ENCODE results near the gene TRIM48. TPM values are rescaled to one million over a fixed set of nuclear protein-coding genes. Genes with fewer than 3 reads are reported as not detected.
"Not testable (repeated sequence)": the region's sequence is repeated elsewhere in the genome, so short reads cannot be mapped to it uniquely, and the experiment has no call there.

Gene TRIM48, protein sequence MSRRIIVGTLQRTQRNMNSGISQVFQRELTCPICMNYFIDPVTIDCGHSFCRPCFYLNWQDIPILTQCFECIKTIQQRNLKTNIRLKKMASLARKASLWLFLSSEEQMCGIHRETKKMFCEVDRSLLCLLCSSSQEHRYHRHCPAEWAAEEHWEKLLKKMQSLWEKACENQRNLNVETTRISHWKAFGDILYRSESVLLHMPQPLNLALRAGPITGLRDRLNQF
- not detected for total RNA-seq
- 0 reads per million in 2 donors for total RNA-seq

DNA sequence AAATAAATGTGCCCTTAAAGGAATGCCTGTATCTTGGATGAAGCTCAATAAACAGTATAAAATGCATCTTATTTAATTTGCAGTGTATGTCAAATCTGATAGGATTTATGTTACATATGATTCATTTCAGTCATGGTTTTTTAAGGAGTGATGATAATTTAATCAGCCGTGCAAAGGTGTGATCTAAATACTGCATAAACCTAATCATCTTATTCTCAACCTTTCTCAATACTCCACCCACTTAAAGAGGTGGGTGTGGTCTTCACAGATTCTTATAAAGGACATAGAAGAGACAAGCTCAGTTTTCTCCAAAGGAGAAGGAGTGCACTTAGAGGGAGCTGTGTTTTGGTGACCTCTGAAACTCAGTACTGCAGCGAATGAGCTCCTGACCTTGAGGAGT is at the start of gene TRIM48:
Gene TRIM48, plus strand, starts transcription at position 301 of the 400 bp plus-strand sequence. CDS start 113 bp downstream, outside the sequence.
- H3K27ac Mint-ChIP-seq; H3K36me3 Mint-ChIP-seq (ENCODE audit: low read depth); H3K4me1 Mint-ChIP-seq; ATAC-seq; DNase-seq; H3K4me3 Mint-ChIP-seq; H3K27me3 Mint-ChIP-seq; H3K9me3 ChIP-seq (ENCODE audit: control insufficient read depth, low read length, poor library complexity, severe bottlenecking): not testable (repeated sequence)

DNA sequence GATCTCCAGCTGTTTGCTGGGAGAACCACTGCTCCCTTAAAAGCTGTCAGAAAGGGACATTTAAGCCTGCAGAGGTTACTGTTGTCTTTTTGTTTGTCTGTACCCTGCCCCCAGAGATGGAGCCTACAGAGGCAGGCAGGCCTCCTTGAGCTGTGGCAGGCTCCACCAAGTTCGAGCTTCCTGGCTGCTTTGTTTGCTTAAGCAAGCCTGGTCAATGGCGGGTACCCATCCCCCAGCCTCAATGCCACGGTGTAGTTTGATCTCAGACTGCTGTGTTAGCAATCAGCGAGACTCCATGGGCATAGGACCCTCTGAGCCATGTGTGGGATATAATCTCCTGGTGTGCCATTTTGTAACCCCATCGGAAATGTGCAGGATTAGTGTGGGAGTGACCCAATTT is 23.6 kb upstream of the TRIM48 start:
- ATAC-seq; H3K27ac Mint-ChIP-seq; H3K4me3 Mint-ChIP-seq; DNase-seq; H3K27me3 Mint-ChIP-seq; H3K4me1 Mint-ChIP-seq; H3K36me3 Mint-ChIP-seq (ENCODE audit: low read depth); H3K9me3 ChIP-seq (ENCODE audit: control insufficient read depth, low read length, poor library complexity, severe bottlenecking): not testable (repeated sequence)

DNA sequence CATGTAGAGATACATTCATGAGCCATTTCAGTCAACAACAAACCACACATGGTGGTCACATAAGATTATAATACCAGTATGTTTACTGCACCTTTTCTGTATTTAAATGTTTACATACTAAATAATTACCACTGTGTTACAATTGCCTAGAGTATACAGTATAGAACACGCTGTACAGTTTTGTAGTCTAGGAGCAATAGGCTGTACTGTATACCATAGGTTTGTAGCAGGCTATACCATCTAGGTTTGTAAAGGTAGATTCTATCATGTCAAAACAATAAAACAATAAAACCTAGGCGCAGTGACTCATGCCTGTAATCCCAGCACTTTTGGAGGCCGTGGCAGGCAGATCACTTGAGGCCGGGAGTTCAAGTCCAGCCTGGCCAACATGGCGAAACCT is 1.1 kb downstream of the TRIM48 start:
- ATAC-seq = no peak
- H3K27me3 Mint-ChIP-seq = no peaks in the 10 kb centered on the region
- no peaks in the 10 kb centered on the region for H3K4me1 Mint-ChIP-seq

More for the DNA sequence above, 1.1 kb downstream of the TRIM48 start:
- Mint-ChIP-seq H3K4me3 (no peak overlapping the region), H3K36me3 (ENCODE audit: low read depth) (no peaks in the 10 kb centered on the region), H3K27ac (no peak overlapping the region)
- no peaks in the 10 kb centered on the region for H3K9me3 ChIP-seq (ENCODE audit: control insufficient read depth, low read length, poor library complexity, severe bottlenecking)
- DNase-seq = no peak

Other genes with a start within 250 kb of the TRIM48 start
- gene OR4A16, start 81.0 kb downstream of the TRIM48 start, total RNA-seq = not detected
- not detected for gene OR4A15, start 105.8 kb downstream of the TRIM48 start, total RNA-seq

Data from T-helper 17 cell (primary cell).